ENCODE data around the gene POLR2J2. TPM values are rescaled to one million over a fixed set of nuclear protein-coding genes. Genes with fewer than 3 reads are reported as not detected.
A peak's percentile ranks its signal among the peaks of the same experiment; 100 is the strongest.
"Not testable (repeated sequence)": the region's sequence is repeated elsewhere in the genome, so short reads cannot be mapped to it uniquely, and the experiment has no call there.

The POLR2J2 gene
- 19.5 and 21.5 TPM in 2 replicates for total RNA-seq

DNA sequence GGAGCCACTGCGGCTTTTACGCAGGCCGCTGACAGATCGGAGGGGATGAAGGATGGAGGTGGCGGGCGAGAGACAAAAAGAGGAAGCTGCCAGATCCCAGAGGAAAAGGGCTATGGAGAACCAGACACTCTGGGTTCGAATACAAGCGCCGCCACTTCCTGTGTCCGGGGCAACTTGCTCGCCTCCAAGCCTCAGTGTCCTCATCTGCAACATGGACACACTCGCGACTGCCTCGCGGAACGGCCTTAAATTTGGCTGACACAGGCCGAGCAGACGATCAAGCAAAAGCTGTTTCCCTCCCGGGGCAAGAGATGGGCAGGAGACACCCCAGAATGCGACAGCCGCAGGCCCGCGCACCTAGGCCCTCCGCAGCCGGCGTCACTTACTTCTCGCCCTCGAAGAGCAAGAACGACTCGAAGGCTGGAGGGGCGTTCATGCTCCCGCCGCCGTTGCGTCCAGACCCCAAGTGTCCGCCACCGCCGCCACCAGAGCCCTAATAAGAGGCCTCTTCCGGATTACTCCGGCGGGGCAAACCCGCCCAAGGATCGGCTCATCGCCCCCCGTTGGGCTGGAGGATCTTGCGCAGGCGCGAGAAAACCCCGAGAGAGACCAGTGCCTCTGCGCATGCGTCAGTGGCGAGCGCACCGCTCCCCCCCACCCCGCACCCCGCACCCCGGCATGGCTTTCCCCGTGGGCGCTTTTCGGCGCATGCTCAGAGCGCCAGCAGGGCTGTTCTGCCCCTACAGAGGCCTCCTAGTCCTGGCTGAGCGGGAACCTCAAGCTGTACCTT lies at the start of gene POLR2J2:
POLR2J2 (minus strand) TSS at position 498 of the 790 bp plus-strand sequence; CDS start at position 436, 62 bp downstream.
- intact Hi-C loops (cut with micrococcal nuclease); H3K36me3 Mint-ChIP-seq (ENCODE audit: low read depth); H3K27ac Mint-ChIP-seq; H3K9me3 Mint-ChIP-seq; H3K4me1 Mint-ChIP-seq (ENCODE audit: low read depth); H3K4me3 Mint-ChIP-seq; H3K27me3 Mint-ChIP-seq (ENCODE audit: insufficient read depth): not testable (repeated sequence)
- peak; percentile 25 for DNase-seq (ENCODE audit: low spot score)

DNA sequence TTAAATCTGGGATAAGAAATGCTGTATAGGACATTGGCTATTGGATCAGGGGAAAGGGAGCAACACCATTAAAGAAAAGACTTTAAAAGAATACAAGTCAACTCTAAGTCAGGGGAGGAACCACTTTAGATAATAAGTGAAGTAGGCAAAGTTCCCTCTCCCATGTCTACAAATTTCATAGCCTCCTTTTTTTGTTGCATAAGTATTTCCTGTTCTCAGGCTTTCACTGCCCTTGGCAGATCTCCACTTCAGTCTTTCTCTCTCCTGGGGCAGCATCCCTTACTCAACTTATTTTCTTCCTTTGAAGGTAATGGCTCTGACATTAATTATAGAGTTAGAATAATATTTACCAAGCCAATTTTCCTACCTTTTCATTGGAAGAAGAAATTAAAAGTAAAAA lies 47.0 kb upstream of the POLR2J2 start:
- H3K4me3 Mint-ChIP-seq; intact Hi-C loops (cut with micrococcal nuclease); DNase-seq (ENCODE audit: low spot score); H3K27me3 Mint-ChIP-seq (ENCODE audit: insufficient read depth); H3K9me3 Mint-ChIP-seq; H3K4me1 Mint-ChIP-seq (ENCODE audit: low read depth); H3K27ac Mint-ChIP-seq; H3K36me3 Mint-ChIP-seq (ENCODE audit: low read depth): not testable (repeated sequence)

DNA sequence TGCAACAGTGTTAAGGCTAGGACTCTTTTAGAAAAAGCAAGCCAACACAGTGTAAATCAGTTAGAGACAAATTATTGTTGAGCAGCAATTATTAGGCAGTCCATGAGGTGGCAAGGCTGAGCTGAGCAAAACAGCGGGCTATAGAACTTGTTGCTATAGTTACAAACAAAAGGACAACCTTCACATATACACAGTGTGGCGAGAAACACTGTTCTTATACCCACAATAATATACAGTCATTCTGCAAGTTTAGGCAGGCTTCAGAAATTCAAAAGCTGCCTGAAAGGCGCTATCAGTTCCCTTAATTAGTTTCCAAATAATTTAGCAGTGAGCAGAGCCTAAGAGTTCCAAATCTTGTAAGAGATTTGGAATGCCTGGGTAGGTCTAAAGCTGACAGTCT lies 44.3 kb upstream of the POLR2J2 start:
- H3K9me3 Mint-ChIP-seq; DNase-seq (ENCODE audit: low spot score); intact Hi-C loops (cut with micrococcal nuclease); H3K4me1 Mint-ChIP-seq (ENCODE audit: low read depth); H3K27me3 Mint-ChIP-seq (ENCODE audit: insufficient read depth); H3K36me3 Mint-ChIP-seq (ENCODE audit: low read depth); H3K4me3 Mint-ChIP-seq: not testable (repeated sequence)
- H3K27ac Mint-ChIP-seq: peak overlapping the region; percentile 83

DNA sequence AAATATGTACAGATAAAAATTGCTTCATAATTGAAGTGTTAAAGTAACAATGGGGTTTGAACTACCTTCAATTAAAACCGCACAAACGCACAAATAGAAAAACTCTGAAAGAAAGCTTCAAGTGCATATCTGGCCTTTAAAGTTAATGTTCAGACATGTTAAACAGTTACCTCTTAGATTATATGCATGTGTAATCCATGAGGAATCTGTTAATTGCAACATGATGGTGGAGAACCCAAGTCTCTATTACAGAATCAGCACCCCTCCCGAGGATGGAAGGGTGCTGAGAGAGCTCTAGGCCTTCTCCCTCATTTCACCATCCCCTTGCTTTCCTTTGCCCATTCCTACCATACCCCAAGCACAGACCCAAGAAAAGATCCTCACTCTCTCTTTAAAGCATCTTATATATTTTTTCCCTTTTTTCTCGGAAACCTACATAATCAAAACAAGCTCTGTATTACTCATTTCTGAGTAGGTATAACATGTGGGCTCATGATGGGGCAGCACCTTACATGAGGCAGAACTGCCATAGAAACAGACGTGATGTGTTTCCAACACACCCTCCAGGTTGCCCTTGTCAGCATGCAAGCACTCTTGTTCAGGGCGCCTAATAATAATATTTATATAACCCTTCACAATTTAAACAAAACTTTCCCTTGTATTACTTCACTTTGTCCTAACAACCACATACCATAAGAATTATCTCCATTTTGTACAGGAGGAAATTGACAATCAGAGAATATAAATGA lies 43.5 kb upstream of the POLR2J2 start:
- H3K9me3 Mint-ChIP-seq; DNase-seq (ENCODE audit: low spot score): not testable (repeated sequence)
- peak overlapping the region; percentile 83 for H3K27ac Mint-ChIP-seq

DNA sequence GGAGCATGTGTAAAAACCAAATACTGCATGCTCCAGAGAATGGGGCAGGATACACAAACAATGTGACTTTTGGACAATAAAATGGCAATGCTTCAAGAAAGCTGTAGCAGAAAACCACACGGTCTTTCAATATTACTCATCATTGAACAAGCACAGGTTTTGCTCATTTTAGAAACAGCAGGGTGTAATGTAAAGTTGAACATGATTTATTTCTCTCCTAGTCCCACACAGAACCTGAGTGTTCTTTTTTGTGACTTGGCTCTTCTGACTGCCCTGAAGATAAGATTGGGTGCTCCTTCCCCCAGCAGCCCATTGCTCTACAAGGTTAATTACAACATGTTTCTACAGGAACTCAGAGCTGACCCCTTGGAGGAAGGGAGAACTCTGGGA lies 42.2 kb upstream of the POLR2J2 start:
- not testable (repeated sequence) for H3K9me3 Mint-ChIP-seq; H3K4me1 Mint-ChIP-seq (ENCODE audit: low read depth)

More for the DNA sequence above, 43.5 kb upstream of the POLR2J2 start:
- H3K36me3 Mint-ChIP-seq (ENCODE audit: low read depth); intact Hi-C loops (cut with micrococcal nuclease); H3K4me1 Mint-ChIP-seq (ENCODE audit: low read depth); H3K27me3 Mint-ChIP-seq (ENCODE audit: insufficient read depth); H3K4me3 Mint-ChIP-seq: not testable (repeated sequence)

DNA sequence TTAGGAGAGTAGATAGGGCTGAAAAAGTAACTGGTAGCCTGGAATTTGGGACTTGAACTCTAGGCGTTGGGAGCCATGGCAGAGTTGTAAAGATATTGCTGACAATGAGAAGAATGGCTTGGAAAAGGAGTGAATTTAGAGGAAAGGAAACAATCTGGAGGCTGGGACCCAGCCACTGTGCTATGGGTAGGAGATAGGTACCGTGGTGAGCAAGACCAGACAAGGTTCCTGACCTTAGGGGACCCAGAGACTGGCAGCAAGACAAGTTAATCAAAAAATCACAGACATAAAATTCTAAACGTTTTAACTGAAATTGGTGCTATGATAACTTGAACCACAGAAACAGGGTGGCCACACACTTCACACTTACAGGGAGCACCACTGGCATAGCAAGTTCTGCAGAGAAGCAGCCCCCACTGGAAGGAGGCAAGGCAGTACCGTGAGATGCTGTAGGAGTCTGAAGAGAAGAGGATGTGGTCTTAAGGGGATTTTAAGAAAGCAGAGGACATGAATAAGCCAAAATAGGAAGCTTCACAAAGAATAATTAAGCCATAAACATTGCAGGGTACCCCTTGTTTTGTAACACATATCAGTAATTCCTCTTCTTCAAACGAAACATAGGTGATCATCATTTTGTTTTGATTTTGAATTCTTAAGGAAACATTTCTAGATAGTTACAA lies 41.7 kb upstream of the POLR2J2 start:
- peak; percentile 11 for DNase-seq (ENCODE audit: low spot score)
- Mint-ChIP-seq H3K27ac (peak overlapping the region; percentile 86), H3K4me3 (peak overlapping the region; percentile 62)
- H3K27me3 Mint-ChIP-seq (ENCODE audit: insufficient read depth); H3K36me3 Mint-ChIP-seq (ENCODE audit: low read depth); H3K4me1 Mint-ChIP-seq (ENCODE audit: low read depth); H3K9me3 Mint-ChIP-seq; intact Hi-C loops (cut with micrococcal nuclease): not testable (repeated sequence)

More for the DNA sequence above, 42.2 kb upstream of the POLR2J2 start:
- intact Hi-C loops (cut with micrococcal nuclease); H3K36me3 Mint-ChIP-seq (ENCODE audit: low read depth); H3K27me3 Mint-ChIP-seq (ENCODE audit: insufficient read depth); DNase-seq (ENCODE audit: low spot score): not testable (repeated sequence)
- Mint-ChIP-seq H3K27ac (peak overlapping the region; percentile 86), H3K4me3 (peak overlapping the region; percentile 62)

DNA sequence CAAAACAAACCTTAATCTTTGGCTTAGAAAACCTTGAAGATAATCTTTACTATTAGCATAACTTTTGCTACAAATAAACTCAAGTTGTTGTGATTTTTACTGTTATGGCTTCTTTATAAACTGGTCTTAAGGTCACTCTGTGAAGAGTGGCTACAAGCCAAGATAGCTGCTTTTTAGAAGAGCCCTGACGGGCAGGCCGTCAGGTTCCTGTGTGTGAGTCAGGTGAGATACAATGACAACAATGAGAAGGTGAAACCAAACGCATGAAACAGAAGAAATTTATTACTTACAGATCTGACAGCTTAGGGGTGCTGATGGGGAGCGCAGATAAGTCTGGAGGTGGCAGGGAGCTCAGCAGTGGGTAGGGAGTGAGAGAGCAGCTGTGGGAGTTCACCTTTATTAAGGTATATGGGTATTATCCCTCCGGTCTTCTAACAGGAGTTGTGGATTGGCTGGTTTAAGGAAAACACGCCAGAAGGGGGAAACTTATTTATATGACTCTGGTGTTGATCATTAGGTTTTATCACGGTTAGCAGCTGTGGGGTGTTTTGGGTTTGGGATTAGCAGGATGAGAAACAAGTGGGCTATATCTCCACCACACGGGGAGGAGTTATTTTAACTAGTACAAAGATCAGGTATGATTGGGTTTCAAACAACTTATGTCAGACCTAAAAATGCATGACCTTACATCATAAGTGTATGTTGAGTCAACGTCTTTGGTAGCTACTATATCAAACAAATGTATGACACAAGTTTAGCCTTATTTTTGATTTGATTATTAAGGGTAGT lies 27.7 kb upstream of the POLR2J2 start:
- H3K9me3 Mint-ChIP-seq; DNase-seq (ENCODE audit: low spot score); H3K36me3 Mint-ChIP-seq (ENCODE audit: low read depth); intact Hi-C loops (cut with micrococcal nuclease); H3K4me1 Mint-ChIP-seq (ENCODE audit: low read depth); H3K27ac Mint-ChIP-seq; H3K4me3 Mint-ChIP-seq: not testable (repeated sequence)
- H3K27me3 Mint-ChIP-seq (ENCODE audit: insufficient read depth): peaks cover 12% of the 10 kb centered on the region

DNA sequence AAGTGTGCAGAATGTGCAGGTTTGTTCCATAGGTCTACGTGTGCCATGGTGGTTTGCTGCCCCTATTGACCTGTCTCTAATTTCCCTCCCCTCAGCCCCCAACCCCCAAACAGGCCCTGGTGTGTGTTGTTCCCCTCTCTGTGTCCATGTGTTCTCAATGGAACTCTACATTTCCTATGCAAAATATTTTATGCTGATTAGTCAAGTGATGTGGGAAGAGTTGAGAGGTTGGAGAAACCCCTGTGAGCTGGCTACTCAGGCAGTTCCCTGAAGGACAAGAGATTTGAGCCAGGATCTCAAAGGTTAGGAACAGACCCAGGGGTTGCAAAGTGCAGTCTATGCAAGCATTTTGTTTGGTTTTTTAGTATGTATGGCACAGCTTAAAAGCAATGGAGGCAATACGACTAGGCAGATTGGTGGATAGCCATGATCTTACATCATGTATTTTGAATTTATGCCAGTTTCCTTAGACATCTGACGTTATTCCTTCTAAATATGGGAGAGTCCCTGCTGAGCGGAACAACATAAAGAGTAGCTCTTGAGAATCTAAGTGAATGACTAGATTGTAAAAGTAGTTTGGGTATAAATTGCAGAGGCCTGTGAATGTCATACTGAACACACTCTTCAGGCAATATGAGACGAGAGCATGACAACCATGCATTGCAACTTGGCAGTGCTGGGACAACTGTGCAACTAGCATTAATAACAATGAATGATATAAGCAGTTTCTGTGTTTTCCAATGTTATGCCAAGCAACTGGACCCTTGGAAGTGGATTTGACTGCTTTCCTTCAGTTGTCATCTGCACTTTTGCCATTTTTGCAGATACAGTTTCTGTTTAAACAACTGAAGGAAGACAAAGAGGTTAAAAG lies 26.4 kb upstream of the POLR2J2 start:
- H3K4me1 Mint-ChIP-seq (ENCODE audit: low read depth); H3K4me3 Mint-ChIP-seq; DNase-seq (ENCODE audit: low spot score); H3K9me3 Mint-ChIP-seq; intact Hi-C loops (cut with micrococcal nuclease); H3K36me3 Mint-ChIP-seq (ENCODE audit: low read depth); H3K27ac Mint-ChIP-seq: not testable (repeated sequence)
- H3K27me3 Mint-ChIP-seq (ENCODE audit: insufficient read depth): peaks cover 11% of the 10 kb centered on the region

DNA sequence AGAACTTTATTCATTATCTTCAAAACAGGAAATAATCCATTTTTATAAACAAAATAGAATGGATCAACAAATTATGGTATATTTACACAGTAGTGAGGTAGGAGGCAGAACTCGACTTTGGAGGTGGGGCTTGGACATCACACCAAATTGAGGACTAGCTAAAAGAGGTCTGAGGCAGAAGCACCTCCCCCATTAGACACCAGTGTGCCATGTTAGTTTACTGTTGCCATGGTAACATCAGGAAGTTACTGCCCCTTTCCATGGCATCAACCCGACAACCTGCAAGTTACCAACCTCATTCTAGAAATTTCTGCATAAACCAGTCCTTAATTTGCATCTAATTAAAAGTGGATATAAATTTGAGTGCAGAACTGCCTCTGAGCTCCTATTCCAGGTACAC lies 24.5 kb upstream of the POLR2J2 start:
- intact Hi-C loops (cut with micrococcal nuclease); H3K4me3 Mint-ChIP-seq; H3K36me3 Mint-ChIP-seq (ENCODE audit: low read depth); H3K27ac Mint-ChIP-seq; DNase-seq (ENCODE audit: low spot score); H3K4me1 Mint-ChIP-seq (ENCODE audit: low read depth); H3K9me3 Mint-ChIP-seq: not testable (repeated sequence)
- H3K27me3 Mint-ChIP-seq (ENCODE audit: insufficient read depth): peaks cover 13% of the 10 kb centered on the region

DNA sequence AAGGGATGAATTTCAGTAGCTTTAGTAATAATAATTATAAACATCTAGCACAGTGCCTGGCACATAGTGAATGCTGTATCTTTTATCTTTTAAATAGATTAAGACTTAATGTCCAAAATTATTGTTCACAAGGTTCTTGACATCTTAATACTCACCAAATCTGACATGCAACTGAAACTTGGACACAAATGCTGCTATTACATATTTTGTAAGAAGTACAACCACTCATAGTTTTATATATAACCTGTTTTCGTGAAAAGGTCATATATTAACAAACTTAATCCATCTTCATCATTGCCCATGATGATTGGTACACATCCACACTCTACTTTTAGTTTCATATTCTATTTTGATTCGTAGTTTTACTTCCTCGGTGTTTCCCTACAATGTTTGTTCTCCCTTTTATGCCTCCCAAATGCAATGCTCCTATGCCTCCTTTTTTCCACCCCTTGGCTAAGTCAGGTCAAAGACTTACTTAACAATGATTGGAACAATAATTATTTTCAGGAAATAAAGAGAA lies 23.6 kb upstream of the POLR2J2 start:
- DNase-seq (ENCODE audit: low spot score); intact Hi-C loops (cut with micrococcal nuclease); H3K36me3 Mint-ChIP-seq (ENCODE audit: low read depth); H3K4me1 Mint-ChIP-seq (ENCODE audit: low read depth); H3K27ac Mint-ChIP-seq; H3K9me3 Mint-ChIP-seq; H3K4me3 Mint-ChIP-seq: not testable (repeated sequence)
- peaks cover 12% of the 10 kb centered on the region for H3K27me3 Mint-ChIP-seq (ENCODE audit: insufficient read depth)

DNA sequence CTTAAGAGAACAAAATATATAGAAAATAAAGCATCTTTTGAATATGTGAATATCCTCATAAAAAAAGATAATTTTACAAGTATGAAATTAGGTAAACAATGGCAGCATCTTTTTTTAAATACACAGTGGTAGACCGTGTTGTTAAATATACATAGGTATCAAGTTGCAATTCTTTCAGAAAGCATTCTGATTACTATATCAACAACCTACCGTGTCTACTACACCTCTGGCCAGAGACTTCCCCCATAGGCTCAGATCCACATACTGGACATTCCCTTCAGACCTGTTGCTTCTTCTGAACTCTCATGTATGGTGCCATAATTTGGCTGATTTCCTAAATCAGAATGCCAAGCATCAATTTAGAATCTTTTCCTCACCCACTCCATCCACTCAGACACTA lies 22.5 kb upstream of the POLR2J2 start:
- intact Hi-C loops (cut with micrococcal nuclease); DNase-seq (ENCODE audit: low spot score); H3K9me3 Mint-ChIP-seq; H3K4me3 Mint-ChIP-seq; H3K27ac Mint-ChIP-seq; H3K36me3 Mint-ChIP-seq (ENCODE audit: low read depth); H3K27me3 Mint-ChIP-seq (ENCODE audit: insufficient read depth); H3K4me1 Mint-ChIP-seq (ENCODE audit: low read depth): not testable (repeated sequence)

DNA sequence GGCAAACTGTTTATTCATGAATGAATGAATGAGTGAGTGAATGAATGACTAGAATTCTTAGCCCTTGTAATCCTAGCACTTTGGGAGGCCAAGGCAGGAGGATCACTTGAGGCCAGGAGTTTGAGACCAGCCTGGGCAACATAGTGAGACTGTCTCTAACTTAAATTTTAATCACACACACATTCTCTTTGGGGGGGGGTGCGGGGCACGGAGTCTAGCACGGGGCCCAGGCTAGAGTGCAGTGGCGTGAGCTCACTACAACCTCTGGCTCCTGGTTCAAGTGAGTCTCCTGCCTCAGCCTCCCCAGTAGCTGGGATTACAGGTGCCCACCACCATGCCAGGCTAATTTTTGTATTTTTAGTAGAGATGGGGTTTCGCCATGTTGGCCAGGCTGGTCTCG lies 19.1 kb upstream of the POLR2J2 start:
- intact Hi-C loops (cut with micrococcal nuclease); H3K27ac Mint-ChIP-seq; H3K4me3 Mint-ChIP-seq; H3K4me1 Mint-ChIP-seq (ENCODE audit: low read depth); H3K27me3 Mint-ChIP-seq (ENCODE audit: insufficient read depth); H3K9me3 Mint-ChIP-seq; DNase-seq (ENCODE audit: low spot score); H3K36me3 Mint-ChIP-seq (ENCODE audit: low read depth): not testable (repeated sequence)
